ENCODE data around the gene BABAM2.
"Not testable (repeated sequence)": the region's sequence is repeated elsewhere in the genome, so short reads cannot be mapped to it uniquely, and the experiment has no call there.

Gene BABAM2

GRCh38 chr2:27875089-27875881 is 15.2 kb upstream of the BABAM2 start:
- in situ Hi-C loops (cut with MboI; ENCODE audit: low sequenced_read_pairs) = no loop called here

GRCh38 chr2:27878825-27879224 is 11.7 kb upstream of the BABAM2 start:
- in situ Hi-C loops (cut with MboI; ENCODE audit: low sequenced_read_pairs) = no loop called here

- in situ Hi-C loops (cut with MboI; ENCODE audit: low sequenced_read_pairs) = not testable (repeated sequence)
Observed at GRCh38 chr2:27881815-27882583, 8.5 kb upstream of the BABAM2 start.

- in situ Hi-C loops (cut with MboI; ENCODE audit: low sequenced_read_pairs) = not testable (repeated sequence)
Observed at GRCh38 chr2:27882584-27882922, 8.0 kb upstream of the BABAM2 start.

GRCh38 chr2:27884601-27885000 is 5.9 kb upstream of the BABAM2 start:
- in situ Hi-C loops (cut with MboI; ENCODE audit: low sequenced_read_pairs) = no loop called here

GRCh38 chr2:27885234-27885633 is 5.3 kb upstream of the BABAM2 start:
- in situ Hi-C loops (cut with MboI; ENCODE audit: low sequenced_read_pairs) = no loop called here

- in situ Hi-C loops (cut with MboI; ENCODE audit: low sequenced_read_pairs) = no loop called here
Observed at GRCh38 chr2:27885661-27886060, 4.9 kb upstream of the BABAM2 start.

GRCh38 chr2:27886322-27886721 is 4.2 kb upstream of the BABAM2 start:
- in situ Hi-C loops (cut with MboI; ENCODE audit: low sequenced_read_pairs) = no loop called here

GRCh38 chr2:27887111-27887510 is 3.4 kb upstream of the BABAM2 start:
- in situ Hi-C loops (cut with MboI; ENCODE audit: low sequenced_read_pairs) = no loop called here

- in situ Hi-C loops (cut with MboI; ENCODE audit: low sequenced_read_pairs) = no loop called here
Observed at GRCh38 chr2:27887830-27888229, 2.7 kb upstream of the BABAM2 start.

GRCh38 chr2:27888790-27889189 is 1.7 kb upstream of the BABAM2 start:
- in situ Hi-C loops (cut with MboI; ENCODE audit: low sequenced_read_pairs) = no loop called here

GRCh38 chr2:27889774-27890145 is 769 bp upstream of the BABAM2 start:
- in situ Hi-C loops (cut with MboI; ENCODE audit: low sequenced_read_pairs) = no loop called here

- in situ Hi-C loops (cut with MboI; ENCODE audit: low sequenced_read_pairs) = no loop called here
Observed at GRCh38 chr2:27890924-27891672, 569 bp downstream of the BABAM2 start.

- in situ Hi-C loops (cut with MboI; ENCODE audit: low sequenced_read_pairs) = no loop called here
Observed at GRCh38 chr2:27891673-27892105, 1.2 kb downstream of the BABAM2 start.

- in situ Hi-C loops (cut with MboI; ENCODE audit: low sequenced_read_pairs) = no loop called here
Observed at GRCh38 chr2:27893006-27893405, 2.5 kb downstream of the BABAM2 start.

- in situ Hi-C loops (cut with MboI; ENCODE audit: low sequenced_read_pairs) = no loop called here
Observed at GRCh38 chr2:27897717-27898116, 7.2 kb downstream of the BABAM2 start.

GRCh38 chr2:27901234-27901633 is 10.7 kb downstream of the BABAM2 start:
- in situ Hi-C loops (cut with MboI; ENCODE audit: low sequenced_read_pairs) = no loop called here

GRCh38 chr2:27902098-27902497 is 11.6 kb downstream of the BABAM2 start:
- in situ Hi-C loops (cut with MboI; ENCODE audit: low sequenced_read_pairs) = no loop called here

GRCh38 chr2:27903018-27903417 is 12.5 kb downstream of the BABAM2 start:
- in situ Hi-C loops (cut with MboI; ENCODE audit: low sequenced_read_pairs) = no loop called here

- in situ Hi-C loops (cut with MboI; ENCODE audit: low sequenced_read_pairs) = no loop called here
Observed at GRCh38 chr2:27903649-27904404, 13.3 kb downstream of the BABAM2 start.

- in situ Hi-C loops (cut with MboI; ENCODE audit: low sequenced_read_pairs) = no loop called here
Observed at GRCh38 chr2:27904405-27904665, 13.8 kb downstream of the BABAM2 start.

Data from HL-60/S4 (cell line).